Prostate gland (tissue), 2 donors: ENCODE measurements around the gene AMN1. TPM values are rescaled to one million over a fixed set of nuclear protein-coding genes. Genes with fewer than 3 reads are reported as not detected.
"Not testable (repeated sequence)": the region's sequence is repeated elsewhere in the genome, so short reads cannot be mapped to it uniquely, and the experiment has no call there.

Experiments used
- DNase-seq: peaks from one replicate; pipeline ENCODE4 v3.0.0-alpha.2; 2019; ENCODE audit warnings: low spot score
- H3K27ac ChIP-seq, 2 donors: fragments of 200-600 bp; sonication (generic); 2 replicates each; pipeline ENCODE4 v1.5.1; 2017 to 2019
- H3K27me3 ChIP-seq: fragments of 200-600 bp; sonication (generic); replicated peaks from 2 replicates; pipeline ENCODE4 v1.5.1; 2019; ENCODE audit not compliant: insufficient read depth
- H3K36me3 ChIP-seq, 2 donors: fragments of 200-600 bp; sonication (generic); 1 replicate in 1 of 2; 2 replicates in 1 of 2; pipeline versions ENCODE4 v1.5.1 to v1.8.1; 2017 to 2019
- H3K4me1 ChIP-seq: fragments of 200-600 bp; sonication (generic); replicated peaks from 2 replicates; pipeline ENCODE4 v1.5.1; 2019
- H3K4me3 ChIP-seq, 2 donors: fragments of 200-600 bp; sonication (generic); 2 replicates each; pipeline ENCODE4 v1.5.1; 2017 to 2019
- H3K9me3 ChIP-seq: fragments of 200-600 bp; sonication (generic); 2 replicates; pipeline ENCODE4 v1.5.1; 2017
- CTCF ChIP-seq, 4 experiments: fragments of 200-600 bp in 2 of 4; fragments of 450-650 bp in 2 of 4; sonication (generic) in 2 of 4; IDR thresholded peaks; 1 replicate in 3 of 4; 2 replicates in 1 of 4; pipeline ENCODE4 v1.5.1; 2016 to 2019; ENCODE audit warnings: antibody characterized with exemption in 4 of 4, mild to moderate bottlenecking in 2 of 4, moderate library complexity in 2 of 4
- POLR2A ChIP-seq: fragments of 450-650 bp; IDR thresholded peaks from one replicate; pipeline ENCODE4 v1.6.1; 2016; ENCODE audit warnings: antibody characterized with exemption, mild to moderate bottlenecking
- POLR2AphosphoS5 ChIP-seq: sonication (generic); formaldehyde crosslinking; IDR thresholded peaks from one replicate; pipeline ENCODE4 v1.6.1; 2017; ENCODE audit warnings: antibody characterized with exemption
- WGBS: methylation state at CpG from one replicate; pipeline ENCODE4 v1.1.5; 2018; 5-methylcytosine and 5-hydroxymethylcytosine counted together
- intact Hi-C: fragments of 100-400 bp; cut with DNase I; formaldehyde crosslinking; loops from one replicate; pipeline ENCODE4 v1.14.2; 2022
- total RNA-seq, 2 donors: library from RNA; depleted of rRNA; stranded (reverse); fragments of >200 nt; gene quantifications; one replicate each; pipeline ENCODE4 v1.1.0, GENCODE V29; 2016

The AMN1 gene
- total RNA-seq, 2 donors from 2014 or later, result 11.9 to 31.9 TPM

- Histone ChIP-seq H3K27ac (no peak overlapping the region), H3K36me3 (peaks cover 0 to 3% of the 10 kb centered on the region in 2 donors), H3K27me3 (no peaks in the 10 kb centered on the region), H3K9me3 (no peaks in the 10 kb centered on the region), H3K4me1 (no peaks in the 10 kb centered on the region), H3K4me3 (no peak overlapping the region)
- intact Hi-C loops, result no loop called here
- TF ChIP-seq POLR2A, result no peak
- TF ChIP-seq CTCF (IDR thresholded peaks at IDR 0.05), result no peak
- no peak for TF ChIP-seq POLR2AphosphoS5
- WGBS, result 78% methylated on average over 3 of the region's 3 CpGs
- no peak for DNase-seq
Observed at GRCh38 chr12:31685801-31686200, 43.0 kb downstream of the AMN1 start.

- Histone ChIP-seq H3K27me3 (no peaks in the 10 kb centered on the region), H3K4me3 (no peak overlapping the region), H3K36me3 (no peaks in the 10 kb centered on the region), H3K27ac (no peak overlapping the region), H3K4me1 (no peaks in the 10 kb centered on the region), H3K9me3 (no peaks in the 10 kb centered on the region)
- intact Hi-C loops, result no loop called here
- 75% methylated on average over 10 of the region's 10 CpGs for WGBS
- TF ChIP-seq CTCF (IDR thresholded peaks at IDR 0.05) (peak in 3 of 4 experiments; percentile 44 to 62 (median 53)), POLR2AphosphoS5 (no peak)
- peak; percentile 11 for DNase-seq
Observed at GRCh38 chr12:31682136-31682962, 46.5 kb downstream of the AMN1 start.

- WGBS, result 88% methylated on average over 4 of the region's 4 CpGs
- H3K4me1 ChIP-seq, result no peaks in the 10 kb centered on the region
- no peaks in the 10 kb centered on the region for H3K27me3 ChIP-seq
- no peak for TF ChIP-seq POLR2AphosphoS5
- no peak for TF ChIP-seq CTCF (IDR thresholded peaks at IDR 0.05)
- TF ChIP-seq POLR2A, result no peak
- intact Hi-C loops, result no loop called here
- no peaks in the 10 kb centered on the region for H3K36me3 ChIP-seq
- H3K4me3 ChIP-seq, result no peak overlapping the region
- DNase-seq, result no peak
- H3K27ac ChIP-seq, result no peak overlapping the region
- no peaks in the 10 kb centered on the region for H3K9me3 ChIP-seq
Observed at GRCh38 chr12:31672521-31672920, 56.3 kb downstream of the AMN1 start.

- DNase-seq, H3K4me1 ChIP-seq, H3K36me3 ChIP-seq, H3K27ac ChIP-seq, H3K4me3 ChIP-seq, H3K9me3 ChIP-seq, intact Hi-C loops, H3K27me3 ChIP-seq: not testable (repeated sequence)
- WGBS, result 95% methylated on average over 2 of the region's 2 CpGs
Observed at GRCh38 chr12:31669582-31669981, 59.2 kb downstream of the AMN1 start.

- no peak for DNase-seq
- no peak overlapping the region for H3K27ac ChIP-seq
- intact Hi-C loops, result no loop called here
Observed at GRCh38 chr12:31669020-31669419, 59.8 kb downstream of the AMN1 start.

More at GRCh38 chr12:31669020-31669419, 59.8 kb downstream of the AMN1 start:
- TF ChIP-seq CTCF (IDR thresholded peaks at IDR 0.05) (no peak), POLR2AphosphoS5 (no peak), POLR2A (no peak)
- Histone ChIP-seq H3K4me1 (no peaks in the 10 kb centered on the region), H3K27me3 (no peaks in the 10 kb centered on the region), H3K36me3 (no peaks in the 10 kb centered on the region), H3K9me3 (no peaks in the 10 kb centered on the region), H3K4me3 (no peak overlapping the region)
